Activated CD8-positive, alpha-beta memory T cell treated with anti-CD3 and anti-CD28 coated beads, Interleukin-2, amount 10 ng/mL, durations not matched to agents 7 days and 5 days (primary cell): ENCODE results near the gene CSTB. TPM values are rescaled to one million over a fixed set of nuclear protein-coding genes. Genes with fewer than 3 reads are reported as not detected.

ENCODE experiments used
- ATAC-seq: fragments of 150-1000 bp; cut with Tn5 transposase; one replicate; pipeline ENCODE4 v1.10.0; 2021; ENCODE audit warnings: moderate library complexity
- CTCF ChIA-PET: fragments of 350-600 bp; sonication (Branson Sonifier 250); formaldehyde crosslinking; loops from one replicate; lab custom pipeline; 2021; ENCODE audit warnings: antibody characterized with exemption; lab: Charles Lee
- DNase-seq: peaks from one replicate; pipeline ENCODE4 v3.0.0-alpha.2; 2020
- H3K27ac Mint-ChIP-seq: one replicate; pipeline ENCODE4 v1.8.0; 2021; ENCODE audit warnings: mild to moderate bottlenecking, mixed read lengths
- H3K27me3 Mint-ChIP-seq: one replicate; pipeline ENCODE4 v1.8.0; 2021; ENCODE audit warnings: mixed read lengths
- H3K36me3 Mint-ChIP-seq: one replicate; pipeline ENCODE4 v1.8.0; 2021; ENCODE audit warnings: mild to moderate bottlenecking, mixed read lengths
- H3K4me1 Mint-ChIP-seq: one replicate; pipeline ENCODE4 v1.8.0; 2021; ENCODE audit warnings: mixed read lengths
- H3K4me3 Mint-ChIP-seq: one replicate; pipeline ENCODE4 v1.8.0; 2021; ENCODE audit warnings: mild to moderate bottlenecking, moderate library complexity, mixed read lengths
- H3K9me3 Mint-ChIP-seq: one replicate; pipeline ENCODE4 v1.8.0; 2022; ENCODE audit warnings: low read depth, mixed read lengths
- total RNA-seq, 2 experiments: library from RNA; stranded (reverse); gene quantifications; one replicate each; pipeline ENCODE4 v1.2.3, GENCODE V29; 2021

Gene CSTB
- total RNA-seq, 2 experiments from 2014 or later = 44.2 to 47.4 TPM

DNA sequence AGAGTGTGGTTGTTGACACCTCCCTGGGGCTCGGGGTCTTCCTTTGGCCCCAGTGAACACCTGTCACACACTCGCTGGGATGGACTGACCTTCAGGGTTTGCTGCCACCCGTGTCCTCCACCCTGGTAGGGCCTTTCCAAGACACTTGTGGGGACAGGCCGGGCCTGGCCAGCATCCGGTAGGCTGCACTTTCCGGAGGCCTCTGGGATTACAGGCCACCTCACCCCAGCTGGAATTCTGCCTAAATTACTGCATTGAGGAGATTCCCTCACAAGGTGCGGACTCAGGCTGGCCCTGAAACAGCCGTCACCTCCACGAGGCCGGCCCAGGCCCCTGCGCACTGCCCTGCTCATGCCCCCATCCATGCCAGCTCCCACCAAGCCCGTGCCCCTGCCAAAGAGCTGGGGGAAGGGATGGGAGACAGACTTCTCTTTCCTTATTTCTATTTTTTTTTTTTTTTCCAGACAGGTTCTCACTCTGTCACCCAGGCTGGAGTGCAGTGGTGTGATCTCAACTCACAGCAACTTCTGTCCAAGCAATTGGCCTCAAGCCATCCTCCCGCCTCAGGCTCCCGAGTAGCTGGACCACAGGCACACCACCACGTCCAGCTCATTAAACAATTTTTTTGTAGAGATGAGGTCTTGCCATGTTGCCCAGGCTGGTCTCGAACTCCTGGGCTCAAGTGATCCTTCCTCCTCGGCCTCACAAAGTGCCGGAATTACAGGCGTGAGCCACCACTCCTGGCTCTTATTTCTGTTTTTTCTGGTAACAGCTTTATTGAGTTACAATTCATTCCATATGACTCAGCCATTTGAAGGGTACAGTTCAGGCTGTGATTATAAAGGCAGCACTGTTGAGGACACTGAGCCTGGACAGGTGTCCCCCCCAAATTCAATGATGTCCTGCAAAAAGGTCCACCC lies 11.3 kb downstream of the CSTB start:
- CTCF ChIA-PET = no interaction called here
- Mint-ChIP-seq H3K4me1 (no peaks in the 10 kb centered on the region), H3K4me3 (no peak overlapping the region), H3K36me3 (no peaks in the 10 kb centered on the region), H3K9me3 (no peaks in the 10 kb centered on the region), H3K27me3 (no peaks in the 10 kb centered on the region), H3K27ac (no peak overlapping the region)
- DNase-seq (no peak), ATAC-seq (no peak)

DNA sequence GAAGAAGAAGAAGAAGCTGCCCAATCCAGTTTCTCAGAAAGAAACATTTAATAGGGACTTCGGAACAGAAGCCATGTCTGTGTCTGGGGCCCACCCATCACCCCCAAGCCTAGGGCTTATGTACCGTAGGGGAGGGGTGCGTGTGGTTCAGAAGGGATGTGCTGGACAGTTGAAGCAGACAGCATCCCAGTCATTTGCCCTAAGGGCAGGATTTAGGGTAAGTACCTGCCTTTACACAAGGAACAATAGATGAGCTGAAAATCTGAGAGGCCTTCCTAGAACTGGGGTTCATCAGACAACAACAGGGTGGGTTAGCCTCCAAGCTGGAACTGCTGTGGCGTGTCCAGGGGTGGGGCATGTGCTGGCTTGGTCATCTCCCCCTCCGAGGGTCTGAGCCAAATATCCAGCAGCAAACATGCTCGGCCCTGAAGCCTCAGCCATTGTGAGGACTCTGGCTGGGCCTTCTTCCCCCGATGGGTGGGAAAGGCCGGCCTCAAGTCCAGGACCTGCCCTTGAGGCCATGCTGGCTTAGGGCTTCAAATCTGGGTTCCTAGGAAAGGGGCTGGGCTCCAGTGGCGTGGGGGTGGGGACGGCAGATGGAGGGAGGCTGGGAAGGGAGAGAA lies 12.1 kb downstream of the CSTB start:
- DNase-seq (no peak), ATAC-seq (no peak)
- H3K36me3 Mint-ChIP-seq = no peaks in the 10 kb centered on the region
- CTCF ChIA-PET = no interaction called here
- H3K27ac Mint-ChIP-seq = no peak overlapping the region
- H3K4me3 Mint-ChIP-seq = no peak overlapping the region
- H3K4me1 Mint-ChIP-seq = no peaks in the 10 kb centered on the region
- H3K9me3 Mint-ChIP-seq = no peaks in the 10 kb centered on the region
- no peaks in the 10 kb centered on the region for H3K27me3 Mint-ChIP-seq

DNA sequence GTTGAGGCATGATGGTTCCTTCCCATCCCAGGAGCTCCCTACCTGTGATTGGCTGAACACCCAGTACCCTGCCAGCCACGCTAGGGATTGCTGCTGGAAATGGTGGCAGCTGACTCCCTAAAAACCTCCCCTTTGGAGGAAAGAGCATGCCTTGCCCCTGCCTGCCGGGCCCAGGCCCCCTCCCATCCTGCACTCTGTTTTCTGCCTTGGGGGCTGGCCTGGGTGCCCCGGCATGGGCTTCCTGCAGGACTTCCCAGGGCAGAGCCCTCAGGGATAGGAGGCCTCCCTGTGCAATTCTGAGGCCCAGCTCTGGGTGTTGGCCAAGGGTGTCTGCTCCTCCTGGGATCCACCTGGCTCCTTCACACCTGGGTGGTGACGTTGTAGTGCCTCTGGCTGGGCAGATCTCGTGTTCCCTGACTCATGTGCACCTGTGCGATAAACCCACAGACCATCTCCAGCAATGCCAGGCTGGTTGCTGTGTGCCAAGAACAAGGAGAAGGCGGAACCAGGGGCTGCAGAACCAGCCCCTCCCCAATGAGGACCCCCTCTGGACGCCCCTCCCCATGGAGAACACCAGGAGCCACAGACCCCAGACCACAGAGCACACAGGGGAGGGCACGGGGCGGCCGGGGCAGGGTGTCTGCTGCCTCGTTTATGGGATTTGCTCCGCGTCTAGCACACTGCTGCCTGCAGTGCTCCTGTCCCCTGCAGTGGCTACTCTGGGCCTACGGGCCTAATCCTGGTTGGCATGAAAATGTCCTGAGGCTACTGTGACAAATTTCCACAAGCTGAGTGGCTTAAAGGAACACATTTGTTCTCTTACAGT lies 13.6 kb downstream of the CSTB start:
- H3K27ac Mint-ChIP-seq = no peak overlapping the region
- H3K27me3 Mint-ChIP-seq = no peaks in the 10 kb centered on the region
- CTCF ChIA-PET = no interaction called here
- no peaks in the 10 kb centered on the region for H3K9me3 Mint-ChIP-seq
- no peak overlapping the region for H3K4me3 Mint-ChIP-seq
- ATAC-seq = no peak
- H3K4me1 Mint-ChIP-seq = no peaks in the 10 kb centered on the region
- no peak for DNase-seq
- H3K36me3 Mint-ChIP-seq = peaks cover 2% of the 10 kb centered on the region

DNA sequence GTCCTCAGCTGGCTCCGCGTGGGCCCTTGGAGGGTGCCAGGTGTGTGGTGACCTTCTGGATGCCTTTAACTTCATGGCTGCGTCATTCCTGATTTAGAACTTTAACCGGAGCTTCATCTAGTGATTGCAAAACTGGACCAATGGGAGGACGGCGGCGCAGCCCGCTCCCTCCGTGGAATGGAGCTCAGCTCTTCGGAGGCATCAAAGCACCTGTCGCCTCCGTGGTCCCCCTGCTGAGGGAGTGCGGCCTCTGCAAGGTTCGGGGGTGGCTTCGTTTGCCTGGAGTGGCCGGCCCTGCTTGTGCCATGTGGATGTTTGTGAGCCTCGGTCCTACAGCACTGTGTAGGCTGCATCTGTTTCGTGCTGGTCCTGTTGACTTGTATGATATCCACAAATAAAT lies 14.2 kb downstream of the CSTB start:
- no peaks in the 10 kb centered on the region for H3K4me1 Mint-ChIP-seq
- ATAC-seq (no peak), DNase-seq (no peak)
- H3K36me3 Mint-ChIP-seq = peaks cover 2% of the 10 kb centered on the region
- no peaks in the 10 kb centered on the region for H3K9me3 Mint-ChIP-seq
- H3K4me3 Mint-ChIP-seq = no peak overlapping the region
- CTCF ChIA-PET = no interaction called here
- H3K27ac Mint-ChIP-seq = no peak overlapping the region
- no peaks in the 10 kb centered on the region for H3K27me3 Mint-ChIP-seq

DNA sequence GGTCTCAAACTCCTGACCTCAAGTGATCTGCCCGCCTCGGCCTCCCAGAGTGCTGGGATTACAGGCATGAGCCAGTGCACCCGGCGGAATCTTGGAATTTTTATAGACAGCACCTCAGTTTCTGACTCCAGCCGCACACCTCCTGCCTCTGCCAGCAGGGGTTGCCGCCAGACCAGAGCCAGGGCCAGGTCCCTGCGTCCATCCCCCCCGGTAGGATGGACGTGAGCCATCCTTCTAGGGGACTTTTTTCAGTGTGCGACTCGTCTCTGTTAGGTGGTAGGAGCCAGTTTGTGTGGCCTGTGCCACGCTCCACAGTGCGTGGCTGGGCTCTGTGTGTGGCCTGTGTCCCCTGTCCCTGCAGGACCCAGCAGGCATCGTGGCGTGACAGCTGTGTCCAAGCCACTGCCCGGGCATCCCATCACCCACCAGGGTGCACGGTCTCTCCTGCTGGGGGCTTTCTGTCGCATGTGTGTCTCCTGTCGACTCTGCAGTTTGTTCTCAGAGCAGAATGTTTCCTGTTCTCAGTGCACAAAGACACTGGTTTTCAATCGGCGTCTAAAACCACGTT lies 15.6 kb downstream of the CSTB start:
- DNase-seq = no peak
- Mint-ChIP-seq H3K27me3 (no peaks in the 10 kb centered on the region), H3K4me3 (no peak overlapping the region), H3K4me1 (no peaks in the 10 kb centered on the region), H3K9me3 (no peaks in the 10 kb centered on the region), H3K36me3 (peaks cover 8% of the 10 kb centered on the region), H3K27ac (no peak overlapping the region)
- ATAC-seq = no peak
- CTCF ChIA-PET = no interaction called here

DNA sequence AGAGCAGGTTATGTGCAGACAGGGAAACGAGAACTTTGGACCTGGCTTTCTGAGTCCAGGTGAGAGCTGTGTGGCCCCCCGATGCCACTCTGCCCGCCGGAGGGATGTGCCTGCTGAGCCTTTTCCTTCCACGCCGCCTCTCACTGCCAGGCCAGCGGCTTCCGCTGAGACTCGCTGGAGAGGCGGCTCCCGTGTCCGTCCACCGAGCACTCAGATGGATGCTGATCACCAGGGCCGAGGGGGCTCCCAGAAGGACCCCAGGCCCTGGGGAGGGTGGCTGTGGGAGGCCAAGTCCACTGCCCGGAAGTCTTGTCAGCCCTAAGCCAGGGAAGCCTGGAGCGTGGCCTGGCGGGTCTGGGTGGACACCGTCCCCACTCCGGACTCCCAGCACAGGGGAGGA lies 16.5 kb downstream of the CSTB start:
- Mint-ChIP-seq H3K4me1 (no peaks in the 10 kb centered on the region), H3K27me3 (no peaks in the 10 kb centered on the region), H3K9me3 (no peaks in the 10 kb centered on the region), H3K27ac (no peak overlapping the region), H3K36me3 (peaks cover 9% of the 10 kb centered on the region), H3K4me3 (no peak overlapping the region)
- ATAC-seq (no peak), DNase-seq (no peak)
- CTCF ChIA-PET = interaction anchor here (1.7 kb wide), 1 partner anchor 32 kb away, joined by 6 read pairs; no protein-coding TSS in a partner anchor

DNA sequence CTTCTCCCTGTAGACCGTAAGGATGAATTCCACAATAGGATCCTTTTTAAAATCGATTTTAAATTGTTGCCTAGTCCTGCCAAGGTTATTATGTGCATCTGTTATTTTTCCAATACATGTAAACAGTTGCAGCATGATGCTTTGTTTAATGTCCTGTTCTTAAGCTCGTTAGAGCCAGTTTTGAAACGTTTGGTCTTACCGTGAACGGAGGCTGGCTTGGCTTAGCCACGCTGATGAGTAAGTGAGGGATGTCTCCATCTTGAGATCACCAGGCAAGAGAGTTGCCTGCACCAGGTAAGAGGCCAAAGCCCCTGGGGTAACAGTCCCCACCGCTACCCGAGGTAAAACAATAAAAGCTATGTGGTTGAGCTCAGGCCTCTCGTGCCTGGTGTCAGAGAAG lies 17.3 kb downstream of the CSTB start:
- ATAC-seq = no peak
- CTCF ChIA-PET = interaction anchor here (1.7 kb wide), 1 partner anchor 31 kb away, joined by 6 read pairs; no protein-coding TSS in a partner anchor
- no peak overlapping the region for H3K4me3 Mint-ChIP-seq
- no peak for DNase-seq
- H3K27me3 Mint-ChIP-seq = no peaks in the 10 kb centered on the region
- H3K4me1 Mint-ChIP-seq = no peaks in the 10 kb centered on the region
- no peak overlapping the region for H3K27ac Mint-ChIP-seq
- H3K36me3 Mint-ChIP-seq = peaks cover 9% of the 10 kb centered on the region
- no peaks in the 10 kb centered on the region for H3K9me3 Mint-ChIP-seq

DNA sequence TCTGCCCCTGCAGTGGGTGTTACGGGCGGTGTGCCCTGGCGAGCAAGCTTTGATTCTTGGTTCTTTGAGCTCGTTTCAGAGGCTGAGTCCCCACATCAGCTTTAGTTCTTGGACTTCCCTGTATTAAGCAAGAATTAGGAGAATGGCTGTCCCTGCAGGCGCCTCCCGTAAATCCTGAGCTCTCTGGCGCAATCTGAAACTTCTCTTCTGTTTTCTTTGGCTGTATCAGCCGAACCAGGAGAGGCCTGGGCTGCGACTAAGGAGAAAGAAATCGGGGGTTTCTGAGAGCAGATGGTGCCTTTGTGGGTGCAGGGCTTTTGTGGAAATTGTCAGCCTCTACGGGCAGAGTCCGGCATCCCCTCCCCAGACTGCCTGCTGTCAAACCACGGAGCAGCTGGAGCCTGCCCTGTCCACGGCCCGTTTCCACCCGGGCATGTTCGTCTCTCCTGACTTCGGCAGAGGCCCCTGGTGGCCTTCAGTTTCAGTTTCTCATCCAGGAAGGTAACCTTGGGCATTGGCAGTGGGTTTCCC lies 17.9 kb downstream of the CSTB start:
- Mint-ChIP-seq H3K27me3 (no peaks in the 10 kb centered on the region), H3K9me3 (no peaks in the 10 kb centered on the region), H3K4me3 (no peak overlapping the region), H3K27ac (no peak overlapping the region), H3K4me1 (no peaks in the 10 kb centered on the region), H3K36me3 (peaks cover 9% of the 10 kb centered on the region)
- no peak for ATAC-seq
- CTCF ChIA-PET = interaction anchor here (1.7 kb wide), 1 partner anchor 30 kb away, joined by 6 read pairs; no protein-coding TSS in a partner anchor
- no peak for DNase-seq

DNA sequence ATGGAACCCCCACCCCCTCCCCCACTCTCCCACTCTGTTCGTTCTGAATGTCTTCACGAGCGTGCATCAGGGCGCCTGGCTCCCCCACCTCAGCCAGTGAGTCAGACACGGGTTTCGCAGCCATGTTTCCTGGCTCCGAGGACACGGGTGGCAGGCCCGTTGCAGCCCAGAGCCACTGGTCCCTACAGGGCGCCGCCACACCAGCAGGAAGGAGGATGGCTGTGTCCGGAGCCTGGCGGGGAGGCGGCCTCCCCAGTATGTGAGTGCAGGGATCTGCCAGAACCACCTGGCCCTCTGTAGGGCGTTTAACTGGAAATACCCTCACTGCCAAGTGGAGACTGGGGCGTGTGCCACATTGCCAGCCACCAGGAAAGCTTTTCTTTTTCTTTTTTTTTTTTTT lies 18.5 kb downstream of the CSTB start:
- peaks cover 11% of the 10 kb centered on the region for H3K36me3 Mint-ChIP-seq

DNA sequence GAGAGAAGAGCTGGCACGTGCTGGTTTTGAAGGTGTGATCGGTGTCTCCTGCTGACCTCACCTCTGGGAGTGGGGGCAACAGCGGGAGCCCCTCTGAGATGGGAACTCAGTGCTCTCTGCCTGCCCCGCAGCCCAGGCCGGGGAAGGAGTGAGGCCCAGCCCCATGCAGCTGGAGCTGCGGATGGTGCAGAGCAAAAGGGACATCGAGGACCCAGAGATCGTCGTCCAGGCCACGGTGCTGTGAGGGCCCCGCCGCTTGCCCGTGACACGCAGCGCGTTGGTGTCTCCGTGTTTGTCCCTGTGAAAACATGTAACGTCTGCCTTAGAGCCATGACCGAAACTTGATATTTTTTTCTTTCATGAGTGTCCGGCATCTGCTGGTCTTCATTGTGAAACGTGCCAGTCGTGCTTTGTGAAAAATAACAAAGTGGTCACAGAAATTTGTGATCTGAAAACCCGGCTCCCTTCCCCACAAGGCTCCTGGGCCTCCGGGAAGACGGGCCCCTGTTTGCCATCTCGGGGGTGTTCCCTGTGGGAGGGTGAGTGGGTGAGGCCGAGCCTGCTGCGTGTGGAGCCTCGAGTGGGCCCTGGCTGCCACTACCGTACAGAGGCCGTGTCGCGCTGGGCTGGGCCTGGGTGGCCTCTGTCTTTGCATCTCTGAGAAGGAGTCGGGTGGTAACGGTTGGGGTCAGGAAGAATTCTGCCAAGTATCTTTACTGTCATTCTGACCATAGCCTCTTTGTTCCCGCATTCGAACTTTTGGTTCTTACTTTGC lies 20.1 kb downstream of the CSTB start:
- Mint-ChIP-seq H3K27me3 (no peaks in the 10 kb centered on the region), H3K9me3 (no peaks in the 10 kb centered on the region), H3K36me3 (peaks cover 11% of the 10 kb centered on the region), H3K4me1 (no peaks in the 10 kb centered on the region), H3K4me3 (no peak overlapping the region), H3K27ac (no peak overlapping the region)
- DNase-seq (no peak), ATAC-seq (no peak)
- CTCF ChIA-PET = no interaction called here

More for the DNA sequence above, 18.5 kb downstream of the CSTB start:
- H3K27me3 Mint-ChIP-seq = no peaks in the 10 kb centered on the region
- DNase-seq (no peak), ATAC-seq (no peak)
- no peaks in the 10 kb centered on the region for H3K4me1 Mint-ChIP-seq
- CTCF ChIA-PET = no interaction called here
- no peak overlapping the region for H3K27ac Mint-ChIP-seq
- no peak overlapping the region for H3K4me3 Mint-ChIP-seq
- H3K9me3 Mint-ChIP-seq = no peaks in the 10 kb centered on the region

DNA sequence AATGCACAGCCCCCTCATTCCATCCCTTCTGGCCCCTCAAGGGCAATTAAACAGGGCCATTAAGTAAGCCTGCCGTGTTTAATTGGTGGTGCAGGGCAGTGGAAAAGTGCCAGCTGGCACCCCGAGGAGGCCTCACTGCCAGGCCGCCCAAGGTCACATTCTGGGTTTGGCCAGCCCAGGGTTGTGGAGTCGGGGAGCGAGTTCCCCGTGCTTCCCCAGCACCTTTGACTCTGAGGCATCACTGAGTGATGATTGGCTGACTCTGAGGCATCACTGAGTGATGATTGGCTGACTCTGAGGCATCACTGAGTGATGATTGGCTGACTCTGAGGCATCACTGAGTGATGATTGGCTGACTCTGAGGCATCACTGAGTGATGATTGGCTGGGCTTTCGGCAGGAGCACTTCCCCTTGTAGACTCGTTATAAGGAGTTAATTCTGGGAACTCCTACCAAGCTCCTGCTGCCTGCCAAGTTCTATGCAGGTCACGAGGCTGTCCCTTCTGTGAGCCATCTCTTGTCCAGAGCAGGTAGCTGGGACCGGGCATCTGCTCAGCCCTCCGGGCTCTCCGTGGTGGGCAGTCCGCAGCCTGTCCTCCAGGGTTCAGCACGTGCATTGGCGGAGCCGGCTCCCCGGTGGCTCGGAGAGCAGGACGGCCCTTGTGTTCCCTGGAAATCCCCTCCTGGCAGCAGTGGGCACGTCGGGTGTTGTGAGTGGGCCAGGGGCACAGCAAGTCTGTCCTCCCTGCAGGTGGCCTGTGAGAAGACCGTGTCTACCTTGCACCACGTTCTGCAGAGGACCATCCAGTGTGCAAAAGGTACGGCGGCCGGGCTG lies 20.9 kb downstream of the CSTB start:
- ATAC-seq = no peak
- H3K4me3 Mint-ChIP-seq = no peak overlapping the region
- H3K27ac Mint-ChIP-seq = no peak overlapping the region
- no peaks in the 10 kb centered on the region for H3K27me3 Mint-ChIP-seq
- no peaks in the 10 kb centered on the region for H3K4me1 Mint-ChIP-seq
- peaks cover 16% of the 10 kb centered on the region for H3K36me3 Mint-ChIP-seq
- no peaks in the 10 kb centered on the region for H3K9me3 Mint-ChIP-seq
- no peak for DNase-seq
- CTCF ChIA-PET = no interaction called here

DNA sequence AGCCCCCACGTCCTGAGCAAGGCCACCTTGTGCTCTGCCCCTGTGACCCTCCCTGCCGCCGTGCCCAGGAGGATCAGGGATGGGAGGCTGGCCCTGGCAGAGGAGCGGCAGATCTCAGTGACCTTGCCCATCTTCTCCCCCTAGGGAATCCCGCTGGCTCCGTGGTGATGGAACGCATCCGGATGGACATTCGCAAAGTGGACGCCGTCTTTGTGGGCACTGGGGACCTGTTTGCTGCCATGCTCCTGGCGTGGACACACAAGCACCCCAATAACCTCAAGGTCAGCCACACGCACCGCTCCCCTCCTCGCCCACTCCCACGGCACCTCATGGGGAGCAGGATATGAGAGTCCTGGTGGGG lies 22.7 kb downstream of the CSTB start:
- Mint-ChIP-seq H3K4me3 (no peak overlapping the region), H3K9me3 (no peaks in the 10 kb centered on the region), H3K4me1 (peaks cover 2% of the 10 kb centered on the region), H3K27ac (no peak overlapping the region), H3K36me3 (peaks cover 14% of the 10 kb centered on the region), H3K27me3 (no peaks in the 10 kb centered on the region)
- ATAC-seq (no peak), DNase-seq (no peak)
- CTCF ChIA-PET = no interaction called here
